T-helper 17 cell (primary cell): ENCODE measurements around the gene DBF4. TPM values are rescaled to one million over a fixed set of nuclear protein-coding genes. Genes with fewer than 3 reads are reported as not detected.
A peak's percentile ranks its signal among the peaks of the same experiment; 100 is the strongest.
"Not testable (repeated sequence)": the region's sequence is repeated elsewhere in the genome, so short reads cannot be mapped to it uniquely, and the experiment has no call there.

Experiments
- ATAC-seq: fragments of 150-1000 bp; cut with Tn5 transposase; 2 replicates; pipeline ENCODE4 v1.10.0; 2021; ENCODE audit warnings: mild to moderate bottlenecking, moderate library complexity
- DNase-seq, 3 donors: peaks; one replicate each; pipeline versions ENCODE4 v3.0.0 to v3.0.0-alpha.2; 2020 to 2021
- H3K9me3 ChIP-seq: one replicate; pipeline ENCODE4 v1.7.0; 2013; ENCODE audit warnings: low read length, mild to moderate bottlenecking; ENCODE audit not compliant: control insufficient read depth, poor library complexity, severe bottlenecking
- H3K27ac Mint-ChIP-seq: one replicate; pipeline ENCODE4 v1.8.0; 2022; ENCODE audit warnings: mild to moderate bottlenecking, moderate library complexity, mixed read lengths
- H3K27me3 Mint-ChIP-seq: one replicate; pipeline ENCODE4 v1.8.0; 2022; ENCODE audit warnings: mixed read lengths
- H3K36me3 Mint-ChIP-seq: one replicate; pipeline ENCODE4 v1.8.0; 2022; ENCODE audit warnings: low read depth, mixed read lengths
- H3K4me1 Mint-ChIP-seq: one replicate; pipeline ENCODE4 v1.8.0; 2022; ENCODE audit warnings: mild to moderate bottlenecking, mixed read lengths
- H3K4me3 Mint-ChIP-seq: one replicate; pipeline ENCODE4 v1.8.0; 2022; ENCODE audit warnings: mild to moderate bottlenecking, moderate library complexity, mixed read lengths
- total RNA-seq, 4 donors: library from RNA in 2 of 4; stranded (reverse) in 2 of 4; gene quantifications; one replicate each; pipeline ENCODE4 v1.2.3 and lab custom pipeline; 2022 to 2026

DBF4 gene
- total RNA-seq, 2 donors from 2014 or later: 40.8 to 56.7 TPM

- H3K4me3 Mint-ChIP-seq, H3K27ac Mint-ChIP-seq, H3K9me3 ChIP-seq, DNase-seq, ATAC-seq, H3K27me3 Mint-ChIP-seq, H3K36me3 Mint-ChIP-seq, H3K4me1 Mint-ChIP-seq: not testable (repeated sequence)
Observed at GRCh38 chr7:87908814-87909213, 32.5 kb downstream of the DBF4 start.

DNA sequence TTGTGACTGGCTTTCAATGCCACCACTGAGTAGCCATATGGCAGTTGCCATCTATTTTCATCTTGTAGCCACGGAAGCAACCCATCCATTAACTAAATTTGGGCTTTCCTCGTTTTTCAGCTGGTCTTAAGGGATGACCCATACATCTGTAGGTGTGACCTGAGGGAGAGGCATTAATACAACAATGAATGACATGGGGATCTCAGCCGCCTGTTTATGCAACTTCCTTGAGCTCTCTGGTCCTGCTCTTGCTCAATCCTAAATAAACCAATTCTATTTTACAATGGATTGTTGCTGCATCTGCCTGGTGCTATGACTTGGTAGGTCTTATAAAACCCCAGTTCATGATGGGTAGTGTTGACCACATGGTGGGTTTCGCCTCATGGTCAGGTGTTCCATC, 35.8 kb downstream of the DBF4 start:
- ATAC-seq (no peak), DNase-seq (no peak)
- Mint-ChIP-seq H3K27ac (no peak overlapping the region), H3K36me3 (peaks cover 3% of the 10 kb centered on the region), H3K27me3 (peaks cover 6% of the 10 kb centered on the region), H3K4me3 (no peak overlapping the region), H3K4me1 (peaks cover 2% of the 10 kb centered on the region)
- no peaks in the 10 kb centered on the region for H3K9me3 ChIP-seq

DNA sequence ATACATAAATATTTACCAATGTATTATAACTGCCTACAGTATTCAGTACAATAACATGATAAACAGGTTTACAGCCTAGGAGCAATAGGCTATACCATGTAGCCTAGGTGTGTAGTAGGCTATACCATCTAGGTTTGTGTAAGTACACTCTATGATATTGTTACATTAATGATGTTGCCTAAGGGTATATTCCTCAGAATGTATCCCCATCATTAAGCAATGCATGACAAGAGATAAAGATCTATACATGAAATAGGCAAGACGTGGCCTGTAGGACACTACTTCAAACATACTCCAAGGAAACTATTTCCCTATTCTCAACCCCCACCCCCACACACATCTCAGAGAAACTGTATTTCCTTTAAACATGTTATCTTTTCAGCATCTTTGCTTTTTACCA, 42.4 kb downstream of the DBF4 start:
- Mint-ChIP-seq H3K4me3 (no peak overlapping the region), H3K27me3 (peaks cover 32% of the 10 kb centered on the region), H3K36me3 (peaks cover 2% of the 10 kb centered on the region), H3K4me1 (no peaks in the 10 kb centered on the region), H3K27ac (no peak overlapping the region)
- DNase-seq (no peak), ATAC-seq (no peak)
- H3K9me3 ChIP-seq: no peaks in the 10 kb centered on the region

DNA sequence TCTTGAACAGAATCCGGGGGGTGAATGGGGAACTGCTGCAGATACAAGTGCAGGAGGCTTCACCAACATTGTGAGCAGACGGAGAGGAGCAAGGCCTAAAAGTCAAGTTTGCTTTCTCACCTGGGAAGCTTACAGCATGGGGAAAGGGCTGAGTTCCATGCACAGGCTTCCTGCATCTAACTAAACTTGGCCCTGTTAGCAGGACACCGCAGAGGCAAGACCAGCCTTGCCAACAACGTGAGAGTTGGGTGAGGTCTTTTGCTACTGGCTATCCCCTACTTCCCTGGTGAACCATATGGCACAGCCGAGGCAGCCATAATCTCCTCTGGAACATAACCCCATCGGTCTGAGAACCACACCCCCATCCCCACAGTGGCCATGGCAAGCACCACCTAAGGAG, 43.6 kb downstream of the DBF4 start:
- H3K9me3 ChIP-seq: no peaks in the 10 kb centered on the region
- DNase-seq (no peak), ATAC-seq (no peak)
- no peak overlapping the region for H3K27ac Mint-ChIP-seq
- no peak overlapping the region for H3K4me3 Mint-ChIP-seq
- no peaks in the 10 kb centered on the region for H3K4me1 Mint-ChIP-seq
- peaks cover 3% of the 10 kb centered on the region for H3K36me3 Mint-ChIP-seq
- H3K27me3 Mint-ChIP-seq: peaks cover 34% of the 10 kb centered on the region

DNA sequence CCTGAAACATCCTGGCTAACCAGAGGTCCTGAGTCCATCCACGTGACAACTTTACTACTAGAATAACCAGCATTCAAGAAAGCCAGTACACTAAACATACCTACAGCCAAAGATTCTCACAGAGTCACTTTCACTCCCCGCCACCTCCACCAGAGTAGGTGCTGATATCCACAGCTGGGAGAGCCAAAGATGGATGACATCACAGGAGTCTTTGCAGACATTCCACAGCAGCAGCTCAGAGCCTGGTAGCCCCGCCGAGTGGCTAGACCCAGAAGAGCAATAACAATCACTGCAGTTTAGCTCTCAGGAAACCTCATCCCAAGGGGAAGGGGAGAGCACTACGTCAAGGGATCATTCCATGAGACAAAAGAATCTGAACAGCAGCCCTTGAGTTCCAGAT, 44.3 kb downstream of the DBF4 start:
- H3K36me3 Mint-ChIP-seq: peaks cover 3% of the 10 kb centered on the region
- H3K4me3 Mint-ChIP-seq: no peak overlapping the region
- no peaks in the 10 kb centered on the region for H3K9me3 ChIP-seq
- H3K4me1 Mint-ChIP-seq: no peaks in the 10 kb centered on the region
- ATAC-seq (no peak), DNase-seq (no peak)
- no peak overlapping the region for H3K27ac Mint-ChIP-seq
- peaks cover 34% of the 10 kb centered on the region for H3K27me3 Mint-ChIP-seq

DNA sequence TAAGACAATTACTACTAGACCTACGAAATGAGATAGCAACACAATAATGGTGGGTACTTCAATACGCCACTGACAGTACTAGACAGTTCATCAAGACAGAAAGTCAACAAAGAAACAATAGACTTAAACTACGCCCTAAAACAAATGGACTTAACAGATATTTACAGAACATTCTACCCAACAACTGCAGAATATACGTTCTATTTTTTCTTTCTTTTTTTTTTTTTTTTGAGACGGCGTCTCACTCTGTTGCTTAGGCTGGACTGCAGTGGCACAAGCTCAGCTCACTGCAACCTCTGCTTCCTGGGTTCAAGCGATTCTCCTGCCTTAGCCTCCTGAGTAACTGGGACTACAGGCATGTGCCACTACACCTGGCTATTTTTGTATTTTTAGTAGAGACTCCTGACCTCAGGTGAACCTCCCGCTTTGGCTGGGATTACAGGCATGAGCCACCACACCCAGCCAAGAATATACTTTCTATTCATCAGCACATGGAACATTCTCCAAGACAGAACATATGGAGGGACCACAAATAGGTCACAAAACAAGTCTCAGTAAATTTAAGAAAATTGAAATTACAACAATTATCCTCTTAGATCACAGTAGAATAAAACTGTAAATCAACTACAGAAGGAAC, 46.6 kb downstream of the DBF4 start:
- peaks cover 28% of the 10 kb centered on the region for H3K27me3 Mint-ChIP-seq
- not testable (repeated sequence) for ATAC-seq, H3K36me3 Mint-ChIP-seq, DNase-seq, H3K4me3 Mint-ChIP-seq, H3K27ac Mint-ChIP-seq, H3K9me3 ChIP-seq, H3K4me1 Mint-ChIP-seq

DNA sequence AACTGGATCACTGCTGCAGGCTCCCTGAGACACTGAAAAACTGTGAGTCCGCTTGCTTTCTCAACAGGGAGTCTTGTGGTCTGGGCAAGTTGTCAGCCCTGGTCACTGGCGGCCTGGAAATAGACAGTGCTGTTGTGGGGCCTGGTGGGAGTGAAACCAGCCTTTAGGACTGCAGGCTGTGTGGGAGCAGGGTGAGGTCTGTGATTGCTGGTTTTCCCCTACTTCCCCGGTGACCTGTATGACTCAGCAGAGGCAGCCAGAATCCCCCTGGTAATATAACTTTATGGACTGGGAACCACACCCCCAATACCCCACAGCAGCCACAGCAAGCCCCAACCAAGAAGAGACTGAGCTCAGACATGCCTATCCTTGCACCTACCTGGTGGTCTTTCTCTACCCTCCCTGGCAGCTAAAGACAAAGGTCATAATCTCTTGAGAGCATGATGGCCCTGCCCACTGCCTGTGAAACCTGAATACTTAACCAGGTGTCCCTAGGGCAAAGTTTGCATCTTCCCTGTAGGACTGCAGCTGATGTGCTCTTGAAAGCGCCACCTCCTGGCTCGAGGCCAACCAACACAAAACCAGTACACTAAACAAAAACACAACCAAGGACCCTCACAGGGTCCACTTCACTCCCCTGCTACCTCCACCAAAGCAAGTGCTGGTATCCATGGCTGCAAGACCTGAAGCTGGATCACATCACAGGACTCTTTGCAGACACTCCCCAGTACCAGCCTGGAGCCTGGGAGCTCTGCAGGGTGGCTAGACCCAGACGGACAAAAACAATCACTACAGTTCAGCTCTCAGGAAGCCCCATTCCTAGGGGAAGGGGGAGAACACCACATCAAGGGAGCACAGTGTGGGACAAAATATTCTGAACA, 50.5 kb downstream of the DBF4 start:
- no peaks in the 10 kb centered on the region for H3K9me3 ChIP-seq
- DNase-seq (no peak), ATAC-seq (no peak)
- Mint-ChIP-seq H3K27me3 (peaks cover 14% of the 10 kb centered on the region), H3K36me3 (peaks cover 3% of the 10 kb centered on the region), H3K4me1 (peaks cover 2% of the 10 kb centered on the region), H3K4me3 (no peak overlapping the region), H3K27ac (no peak overlapping the region)

DNA sequence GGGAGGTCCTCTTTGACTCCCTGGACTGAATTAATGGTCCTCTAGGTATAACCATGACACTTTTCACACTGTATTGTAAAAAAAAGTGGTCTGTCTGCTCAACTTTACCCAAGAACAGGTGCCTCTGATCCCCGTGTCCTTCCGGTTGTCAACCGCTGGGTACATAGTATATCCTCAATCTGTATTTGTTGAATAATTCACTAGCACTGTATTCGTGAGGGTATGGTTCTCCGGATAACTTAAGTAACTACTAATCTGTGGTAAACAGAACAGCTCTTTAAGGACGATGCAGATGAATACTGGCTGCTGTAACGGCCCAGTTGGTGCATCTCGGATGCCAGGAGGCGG, 57.3 kb downstream of the DBF4 start:
- H3K27me3 Mint-ChIP-seq: no peaks in the 10 kb centered on the region
- peak overlapping the region; percentile 90 for H3K4me3 Mint-ChIP-seq
- DNase-seq (no peak), ATAC-seq (peak; percentile 48)
- no peaks in the 10 kb centered on the region for H3K9me3 ChIP-seq
- H3K4me1 Mint-ChIP-seq: peaks cover 10% of the 10 kb centered on the region
- H3K36me3 Mint-ChIP-seq: no peaks in the 10 kb centered on the region
- H3K27ac Mint-ChIP-seq: no peak overlapping the region

GRCh38 chr7:87933953-87934698, 57.8 kb downstream of the DBF4 start, which contains the start of gene ADAM22:
Gene ADAM22, plus strand, starts transcription at chr7:87934251. Its CDS starts 215 bp downstream, at chr7:87934466.
- ATAC-seq (peak; percentile 94), DNase-seq (peak; percentile 57 to 63 (median 62))
- peak within 1 kb of the TSS; percentile 90 for H3K4me3 Mint-ChIP-seq
- H3K9me3 ChIP-seq: no peaks in the 10 kb centered on the region
- H3K4me1 Mint-ChIP-seq: peaks cover 12% of the 10 kb centered on the region
- H3K36me3 Mint-ChIP-seq: peaks cover 3% of the 10 kb centered on the region
- H3K27ac Mint-ChIP-seq: peak within 1 kb of the TSS; percentile 56
- no peaks in the 10 kb centered on the region for H3K27me3 Mint-ChIP-seq

GRCh38 chr7:87934699-87935383, 58.5 kb downstream of the DBF4 start:
- H3K4me3 Mint-ChIP-seq: peak overlapping the region; percentile 90
- H3K4me1 Mint-ChIP-seq: peaks cover 12% of the 10 kb centered on the region
- no peaks in the 10 kb centered on the region for H3K9me3 ChIP-seq
- no peaks in the 10 kb centered on the region for H3K27me3 Mint-ChIP-seq
- peaks cover 3% of the 10 kb centered on the region for H3K36me3 Mint-ChIP-seq
- ATAC-seq: no peak
- DNase-seq: no peak
- H3K27ac Mint-ChIP-seq: peak overlapping the region; percentile 56

DNA sequence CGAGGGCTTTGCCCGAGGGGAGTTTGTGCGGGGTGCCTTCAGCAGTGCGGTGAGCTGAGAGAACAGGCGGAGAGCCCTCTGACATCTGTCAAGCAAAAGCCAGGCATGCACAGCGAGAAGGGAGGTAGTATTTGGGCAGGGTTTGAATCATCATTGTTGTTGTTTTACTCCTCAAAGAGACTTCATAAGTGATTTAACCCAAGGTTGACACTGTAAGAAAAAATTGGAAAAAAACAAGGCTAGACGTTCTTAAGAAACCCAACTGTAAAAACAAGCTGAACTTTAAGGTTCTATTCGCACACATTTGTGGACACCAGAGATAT, 59.1 kb downstream of the DBF4 start:
- H3K9me3 ChIP-seq: no peaks in the 10 kb centered on the region
- Mint-ChIP-seq H3K4me1 (peaks cover 12% of the 10 kb centered on the region), H3K4me3 (peak overlapping the region; percentile 90), H3K36me3 (peaks cover 3% of the 10 kb centered on the region), H3K27ac (peak overlapping the region; percentile 56), H3K27me3 (no peaks in the 10 kb centered on the region)
- DNase-seq (no peak), ATAC-seq (no peak)

- ATAC-seq (no peak), DNase-seq (no peak)
- peaks cover 4% of the 10 kb centered on the region for H3K4me1 Mint-ChIP-seq
- no peak overlapping the region for H3K4me3 Mint-ChIP-seq
- no peaks in the 10 kb centered on the region for H3K27me3 Mint-ChIP-seq
- H3K36me3 Mint-ChIP-seq: peaks cover 8% of the 10 kb centered on the region
- H3K27ac Mint-ChIP-seq: no peak overlapping the region
- no peaks in the 10 kb centered on the region for H3K9me3 ChIP-seq
Observed at GRCh38 chr7:87941138-87941537, 64.8 kb downstream of the DBF4 start.

DNA sequence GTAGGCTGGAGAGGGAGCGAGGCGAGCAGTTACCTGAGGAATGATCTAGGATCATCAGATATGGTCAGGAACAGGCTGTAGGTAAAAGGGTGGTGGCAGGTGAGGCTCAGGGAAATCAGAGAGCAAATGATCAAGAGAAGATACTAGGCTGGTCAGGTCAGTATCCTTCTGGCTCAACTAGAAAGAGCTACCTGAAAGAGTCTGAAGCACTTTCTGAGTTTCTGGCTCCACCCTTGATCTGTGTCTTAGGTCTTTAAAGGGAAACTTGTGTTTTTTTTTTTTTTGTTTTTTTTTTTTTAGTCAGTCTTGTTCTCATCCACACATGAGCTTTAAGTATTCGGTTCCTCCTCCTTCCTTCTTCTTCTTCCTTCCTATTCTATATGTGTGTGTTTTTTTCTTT, 68.3 kb downstream of the DBF4 start:
- Mint-ChIP-seq H3K27ac (no peak overlapping the region), H3K4me3 (no peak overlapping the region)

More for the DNA sequence above, 68.3 kb downstream of the DBF4 start:
- Mint-ChIP-seq H3K27me3 (no peaks in the 10 kb centered on the region), H3K4me1 (peaks cover 2% of the 10 kb centered on the region), H3K36me3 (peaks cover 7% of the 10 kb centered on the region)
- no peak for ATAC-seq
- H3K9me3 ChIP-seq: no peaks in the 10 kb centered on the region
- DNase-seq: no peak
